Endodermal cell (in vitro differentiated cells): ENCODE measurements around the gene GNS. TPM values are rescaled to one million over a fixed set of nuclear protein-coding genes. Genes with fewer than 3 reads are reported as not detected.

ENCODE experiments used
- DNase-seq: peaks from one replicate; pipeline ENCODE4 v3.0.0-alpha.2; 2017
- H3K27ac ChIP-seq: 2 replicates; pipeline ENCODE4 v1.5.1; 2013; ENCODE audit warnings: mild to moderate bottlenecking, low read depth, low read length, moderate library complexity
- H3K27me3 ChIP-seq: 2 replicates; pipeline ENCODE4 v1.6.1; 2013; ENCODE audit warnings: mild to moderate bottlenecking, low read length, moderate library complexity; ENCODE audit not compliant: insufficient read depth, control insufficient read depth, poor library complexity, severe bottlenecking
- H3K36me3 ChIP-seq: 2 replicates; pipeline ENCODE4 v1.7.0; 2013; ENCODE audit warnings: mild to moderate bottlenecking, low read length, moderate library complexity; ENCODE audit not compliant: control insufficient read depth, insufficient read depth
- H3K4me1 ChIP-seq: one replicate; pipeline ENCODE4 v1.7.0; 2013; ENCODE audit warnings: low read length; ENCODE audit not compliant: control insufficient read depth, insufficient read depth
- H3K4me3 ChIP-seq: 2 replicates; pipeline ENCODE4 v1.5.1; 2013; ENCODE audit warnings: mild to moderate bottlenecking, low read length, moderate library complexity
- H3K9ac ChIP-seq: 2 replicates; pipeline ENCODE4 v1.6.1; 2013; ENCODE audit warnings: mild to moderate bottlenecking, low read length, moderate library complexity; ENCODE audit not compliant: poor library complexity, severe bottlenecking; ENCODE audit errors: extremely low read depth
- H3K9me3 ChIP-seq: 2 replicates; pipeline ENCODE4 v1.6.1; 2013; ENCODE audit warnings: mild to moderate bottlenecking, low read length, moderate library complexity; ENCODE audit not compliant: control insufficient read depth
- H3K27ac Mint-ChIP-seq: 2 replicates; pipeline ENCODE4 v1.8.0; 2020; ENCODE audit warnings: mixed read lengths
- H3K27me3 Mint-ChIP-seq: 2 replicates; pipeline ENCODE4 v1.8.0; 2021; ENCODE audit warnings: mild to moderate bottlenecking, mixed read lengths; ENCODE audit not compliant: insufficient read depth
- H3K36me3 Mint-ChIP-seq: 2 replicates; pipeline ENCODE4 v1.8.0; 2020; ENCODE audit warnings: low read depth, mixed read lengths
- H3K4me1 Mint-ChIP-seq: 2 replicates; pipeline ENCODE4 v1.8.0; 2020; ENCODE audit warnings: mixed read lengths
- H3K4me3 Mint-ChIP-seq: 2 replicates; pipeline ENCODE4 v1.8.0; 2020; ENCODE audit warnings: mild to moderate bottlenecking, moderate library complexity, mixed read lengths
- H3K9me3 Mint-ChIP-seq: 2 replicates; pipeline ENCODE4 v1.8.0; 2020; ENCODE audit warnings: mild to moderate bottlenecking, mixed read lengths
- WGBS, 2 experiments: methylation state at CpG; one replicate each; pipeline versions ENCODE4 v1.1.5 to v1.1.7; 2013; ENCODE audit warnings: missing lambda C conversion rate in 2 of 2, mixed read lengths in 1 of 2; ENCODE audit not compliant: insufficient coverage in 1 of 2, insufficient read length in 1 of 2; 5-methylcytosine and 5-hydroxymethylcytosine counted together
- total RNA-seq, 2 donors: library from RNA; stranded (reverse); fragmentation: NEBNext Ultra II Directional in 1 of 2; extraction: Animal tissue kit (Norgen Biotek cat#: 25700) in 1 of 2; gene quantifications; 2 replicates in 1 of 2; 3 replicates in 1 of 2; pipeline ENCODE4 v1.2.1, GENCODE V29; 2021
- TF ChIP-seq, protein P1 (sequence below): fragments of 200-600 bp; sonication (generic); conservative IDR thresholded peaks from 2 replicates; pipeline ENCODE4 v1.5.0; 2021; ENCODE audit warnings: antibody characterized with exemption, mild to moderate bottlenecking

GNS gene
- total RNA-seq, 2 donors from 2014 or later = 46.4 to 48.1 TPM

DNA sequence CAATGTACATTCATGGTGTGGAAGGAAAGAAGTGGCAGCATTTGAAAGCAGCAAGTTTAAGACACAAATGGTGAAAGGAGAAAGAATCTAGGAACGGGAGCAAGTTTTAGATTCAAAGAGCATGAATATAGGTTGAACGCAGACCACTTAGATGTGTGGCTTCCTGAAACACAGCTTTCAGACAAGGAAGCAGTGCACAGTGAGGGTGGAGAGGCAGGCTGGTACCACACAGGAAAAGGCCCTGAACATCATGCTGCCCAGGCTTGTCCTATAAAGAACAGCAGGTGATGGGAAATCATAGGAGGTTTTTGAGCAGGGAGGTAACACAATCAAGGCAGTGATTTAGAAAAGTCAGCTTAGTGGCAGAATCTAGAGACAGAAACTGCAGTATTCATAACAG, 35.6 kb downstream of the GNS start:
- H3K27me3 ChIP-seq = no peaks in the 10 kb centered on the region
- Mint-ChIP-seq H3K4me1 (no peaks in the 10 kb centered on the region), H3K9me3 (no peaks in the 10 kb centered on the region), H3K4me3 (no peak overlapping the region), H3K27me3 (no peaks in the 10 kb centered on the region), H3K27ac (no peak overlapping the region), H3K36me3 (peaks cover 60% of the 10 kb centered on the region)
- WGBS, 2 experiments = 94 to 95% methylated on average over 2 of the region's 2 CpGs
- TF ChIP-seq, protein P1, sequence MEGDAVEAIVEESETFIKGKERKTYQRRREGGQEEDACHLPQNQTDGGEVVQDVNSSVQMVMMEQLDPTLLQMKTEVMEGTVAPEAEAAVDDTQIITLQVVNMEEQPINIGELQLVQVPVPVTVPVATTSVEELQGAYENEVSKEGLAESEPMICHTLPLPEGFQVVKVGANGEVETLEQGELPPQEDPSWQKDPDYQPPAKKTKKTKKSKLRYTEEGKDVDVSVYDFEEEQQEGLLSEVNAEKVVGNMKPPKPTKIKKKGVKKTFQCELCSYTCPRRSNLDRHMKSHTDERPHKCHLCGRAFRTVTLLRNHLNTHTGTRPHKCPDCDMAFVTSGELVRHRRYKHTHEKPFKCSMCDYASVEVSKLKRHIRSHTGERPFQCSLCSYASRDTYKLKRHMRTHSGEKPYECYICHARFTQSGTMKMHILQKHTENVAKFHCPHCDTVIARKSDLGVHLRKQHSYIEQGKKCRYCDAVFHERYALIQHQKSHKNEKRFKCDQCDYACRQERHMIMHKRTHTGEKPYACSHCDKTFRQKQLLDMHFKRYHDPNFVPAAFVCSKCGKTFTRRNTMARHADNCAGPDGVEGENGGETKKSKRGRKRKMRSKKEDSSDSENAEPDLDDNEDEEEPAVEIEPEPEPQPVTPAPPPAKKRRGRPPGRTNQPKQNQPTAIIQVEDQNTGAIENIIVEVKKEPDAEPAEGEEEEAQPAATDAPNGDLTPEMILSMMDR = no peak
- no peak overlapping the region for H3K9ac ChIP-seq
- no peaks in the 10 kb centered on the region for H3K4me1 ChIP-seq
- H3K27ac ChIP-seq = no peak overlapping the region
- H3K36me3 ChIP-seq = peaks cover 65% of the 10 kb centered on the region
- no peak overlapping the region for H3K4me3 ChIP-seq
- DNase-seq = no peak
- H3K9me3 ChIP-seq = no peaks in the 10 kb centered on the region

DNA sequence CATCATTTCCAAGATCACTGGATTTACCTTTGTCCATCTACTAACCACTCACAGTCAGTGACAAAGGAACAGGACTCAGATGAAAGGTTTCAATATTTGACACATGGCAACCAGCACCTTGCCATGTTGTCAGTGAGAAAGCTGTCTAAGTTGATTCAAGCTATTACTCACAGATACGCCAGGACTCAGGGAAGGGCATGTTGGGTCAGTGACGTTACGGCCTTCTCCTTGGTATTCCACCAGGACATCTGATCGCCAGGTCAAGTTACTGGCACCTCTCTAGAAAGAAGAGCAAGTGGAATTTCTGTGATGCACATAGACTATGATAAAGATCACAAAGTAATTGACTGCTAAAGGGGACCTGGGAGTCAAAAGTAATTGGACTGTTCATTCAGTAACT, 36.4 kb downstream of the GNS start:
- no peaks in the 10 kb centered on the region for H3K4me1 Mint-ChIP-seq
- H3K9ac ChIP-seq = no peak overlapping the region
- no peak for DNase-seq
- H3K4me1 ChIP-seq = no peaks in the 10 kb centered on the region
- H3K27me3 ChIP-seq = no peaks in the 10 kb centered on the region
- peaks cover 60% of the 10 kb centered on the region for H3K36me3 ChIP-seq
- H3K9me3 Mint-ChIP-seq = no peaks in the 10 kb centered on the region
- no peak overlapping the region for H3K4me3 Mint-ChIP-seq
- H3K27ac ChIP-seq = no peak overlapping the region
- H3K4me3 ChIP-seq = no peak overlapping the region
- no peak overlapping the region for H3K27ac Mint-ChIP-seq
- TF ChIP-seq, protein P1 = no peak
- peaks cover 56% of the 10 kb centered on the region for H3K36me3 Mint-ChIP-seq
- no peaks in the 10 kb centered on the region for H3K9me3 ChIP-seq
- H3K27me3 Mint-ChIP-seq = no peaks in the 10 kb centered on the region
- WGBS, 2 experiments = 96 to 100% methylated on average over 4 of the region's 4 CpGs

DNA sequence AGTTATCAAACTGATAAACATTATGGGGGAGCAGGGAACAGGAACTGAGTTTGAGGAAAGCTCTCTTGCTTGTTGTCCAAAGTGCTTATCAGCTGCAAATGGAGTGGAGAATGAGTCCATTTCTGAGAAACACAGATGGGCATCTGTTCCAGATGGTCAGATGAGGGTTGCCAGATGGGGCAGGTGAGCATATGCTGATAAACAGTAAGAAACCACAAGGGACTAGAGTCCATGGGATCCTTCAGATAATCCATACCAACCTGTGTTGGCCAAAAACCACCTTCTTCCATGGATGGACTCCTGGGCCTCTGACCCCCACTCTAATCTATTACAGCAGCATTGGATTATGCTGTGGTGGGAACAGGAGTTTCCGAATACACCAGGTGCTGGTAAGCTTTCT, 38.3 kb downstream of the GNS start:
- Histone ChIP-seq H3K4me1 (no peaks in the 10 kb centered on the region), H3K27ac (no peak overlapping the region), H3K27me3 (no peaks in the 10 kb centered on the region), H3K36me3 (peaks cover 61% of the 10 kb centered on the region), H3K9me3 (no peaks in the 10 kb centered on the region), H3K9ac (no peak overlapping the region), H3K4me3 (no peak overlapping the region)
- H3K27me3 Mint-ChIP-seq = no peaks in the 10 kb centered on the region
- no peaks in the 10 kb centered on the region for H3K9me3 Mint-ChIP-seq
- H3K27ac Mint-ChIP-seq = no peak overlapping the region
- DNase-seq = no peak
- H3K36me3 Mint-ChIP-seq = peaks cover 59% of the 10 kb centered on the region
- H3K4me3 Mint-ChIP-seq = no peak overlapping the region
- H3K4me1 Mint-ChIP-seq = no peaks in the 10 kb centered on the region
- 93 to 100% methylated on average over 1 of the region's 1 CpG for WGBS, 2 experiments
- TF ChIP-seq, protein P1 = no peak
